Mucosa of descending colon (tissue), 3 donors: ENCODE data around the gene NR3C1. TPM values are rescaled to one million over a fixed set of nuclear protein-coding genes. Genes with fewer than 3 reads are reported as not detected.

Experiments
- ATAC-seq: fragments of 200-7000 bp; cut with Tn5 transposase; one replicate; pipeline ENCODE4 v1.9.1; 2020; ENCODE audit warnings: mild to moderate bottlenecking, moderate library complexity
- DNase-seq, 3 donors: peaks; one replicate each; pipeline ENCODE4 v3.0.0-alpha.2; 2020
- H3K36me3 ChIP-seq: fragments of 200-600 bp; one replicate; pipeline ENCODE4 v1.8.0; 2021; ENCODE audit warnings: low read depth, mild to moderate bottlenecking
- H3K4me1 ChIP-seq: fragments of 200-600 bp; one replicate; pipeline ENCODE4 v1.8.0; 2021; ENCODE audit warnings: low read depth, mild to moderate bottlenecking
- H3K4me3 ChIP-seq: fragments of 200-600 bp; one replicate; pipeline ENCODE4 v1.8.0; 2021; ENCODE audit warnings: mild to moderate bottlenecking
- H3K9me3 ChIP-seq: fragments of 200-600 bp; one replicate; pipeline ENCODE4 v1.8.0; 2021; ENCODE audit warnings: mild to moderate bottlenecking
- CTCF ChIP-seq: fragments of 200-600 bp; IDR thresholded peaks from one replicate; pipeline ENCODE4 v1.8.0; 2022; ENCODE audit warnings: antibody characterized with exemption, mild to moderate bottlenecking
- intact Hi-C, 2 donors: fragments of 100-400 bp; cut with DNase I in 1 of 2; cut with micrococcal nuclease in 1 of 2; formaldehyde crosslinking; loops; one replicate each; pipeline versions ENCODE4 v1.11.0 to v1.11.1; 2022; cut with DNase I, micrococcal nuclease
- total RNA-seq, 3 donors: library from RNA; stranded (reverse); fragmentation: NEBNext Ultra II Directional in 2 of 3; extraction: Animal tissue kit (Norgen Biotek cat#: 25700) in 2 of 3; gene quantifications; one replicate each; pipeline versions ENCODE4 v1.2.1 to v1.2.4, GENCODE V29; 2021 to 2023
- donor health status: DM: no; HTN: no; CAD: no; lungs with moderate emphysema.
- donor health status: DM: no; HTN: no; CAD: no.
- donor health status: DM: no; HTN: yes; CAD: no.

The NR3C1 gene
- total RNA-seq, 3 donors from 2014 or later, result 25.6 to 59.0 (median 27.7) TPM

GRCh38 chr5:143309661-143310431, 93.6 kb downstream of the NR3C1 start:
- DNase-seq, result no peak
- no peak overlapping the region for H3K4me3 ChIP-seq
- no peaks in the 10 kb centered on the region for H3K36me3 ChIP-seq
- H3K9me3 ChIP-seq, result no peaks in the 10 kb centered on the region
- intact Hi-C loops, result no loop called here
- ATAC-seq, result no peak
- H3K4me1 ChIP-seq, result peaks cover 3% of the 10 kb centered on the region
- TF ChIP-seq CTCF, result no peak

- Histone ChIP-seq H3K4me3 (no peak overlapping the region), H3K4me1 (peaks cover 3% of the 10 kb centered on the region), H3K36me3 (no peaks in the 10 kb centered on the region), H3K9me3 (no peaks in the 10 kb centered on the region)
- DNase-seq (no peak), ATAC-seq (no peak)
- intact Hi-C loops, result no loop called here
- no peak for TF ChIP-seq CTCF
These were observed 94.8 kb downstream of the NR3C1 start for GRCh38 chr5:143308731-143309130.

DNA sequence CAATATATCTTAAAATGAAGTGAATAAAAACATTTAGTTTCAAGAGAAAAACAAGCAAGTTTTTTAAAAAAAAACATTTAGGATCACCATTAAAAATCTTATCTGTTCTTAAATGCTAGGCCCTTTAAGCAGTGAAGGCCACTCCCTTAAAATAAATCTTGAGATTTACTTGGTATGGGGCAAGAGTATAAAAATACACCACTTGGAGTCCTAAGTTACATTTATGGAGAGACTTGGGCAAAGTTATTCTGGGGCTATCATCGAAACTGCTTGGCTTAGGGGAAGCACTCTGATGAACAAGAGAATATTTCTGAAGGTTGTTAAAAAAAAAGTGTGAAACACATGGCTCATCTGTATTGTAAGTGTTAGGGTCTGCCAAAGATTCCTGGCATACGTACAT, 97.4 kb downstream of the NR3C1 start:
- Histone ChIP-seq H3K4me1 (no peaks in the 10 kb centered on the region), H3K4me3 (no peak overlapping the region), H3K36me3 (no peaks in the 10 kb centered on the region), H3K9me3 (no peaks in the 10 kb centered on the region)
- intact Hi-C loops, result no loop called here
- DNase-seq (no peak), ATAC-seq (no peak)
- no peak for TF ChIP-seq CTCF

- intact Hi-C loops, result no loop called here
- H3K9me3 ChIP-seq, result no peaks in the 10 kb centered on the region
- ATAC-seq (no peak), DNase-seq (no peak)
- H3K4me1 ChIP-seq, result no peaks in the 10 kb centered on the region
- H3K36me3 ChIP-seq, result no peaks in the 10 kb centered on the region
- no peak overlapping the region for H3K4me3 ChIP-seq
- no peak for TF ChIP-seq CTCF
These were observed 98.5 kb downstream of the NR3C1 start for GRCh38 chr5:143304836-143305475.

DNA sequence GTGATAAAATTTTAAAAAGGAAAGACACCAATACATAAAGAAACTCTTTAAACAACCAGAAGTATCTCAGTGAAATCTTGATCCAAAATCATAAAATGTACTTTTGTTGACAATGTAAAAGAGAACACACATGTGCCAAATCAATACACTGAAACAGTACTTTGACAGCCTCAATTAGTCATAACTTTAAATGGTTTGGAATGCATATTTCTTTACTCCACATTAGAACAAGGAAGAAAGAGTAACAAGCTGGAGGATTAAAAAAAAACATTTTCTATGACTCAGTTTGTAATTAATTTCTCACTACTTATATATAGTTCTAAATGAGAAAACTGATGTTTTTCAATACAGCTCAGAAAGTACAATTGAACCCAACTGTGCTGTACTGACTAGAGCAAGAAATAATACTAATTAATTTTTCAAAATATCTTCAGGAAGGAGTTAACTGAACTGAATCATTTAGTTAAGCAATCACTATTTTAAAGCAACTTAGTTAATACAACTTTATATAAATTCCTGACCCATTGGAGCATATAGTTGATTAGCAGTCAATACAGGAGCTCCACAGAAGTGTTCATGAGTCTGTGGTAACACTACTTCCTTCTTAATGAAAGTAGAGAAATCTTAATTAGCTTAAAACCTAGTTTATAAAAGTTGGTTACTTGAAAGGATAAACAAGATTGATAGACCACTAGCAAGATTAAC, 101.0 kb downstream of the NR3C1 start:
- H3K4me3 ChIP-seq, result no peak overlapping the region
- H3K4me1 ChIP-seq, result no peaks in the 10 kb centered on the region
- no peak for ATAC-seq
- intact Hi-C loops, result no loop called here
- TF ChIP-seq CTCF, result no peak
- no peaks in the 10 kb centered on the region for H3K9me3 ChIP-seq
- no peak for DNase-seq
- no peaks in the 10 kb centered on the region for H3K36me3 ChIP-seq
